DMS153 treated with DMSO at 0.1 percent for 48 hours (cell line): Measurements from ENCODE around the gene TMEM263.
"Not testable (repeated sequence)": the region's sequence is repeated elsewhere in the genome, so short reads cannot be mapped to it uniquely, and the experiment has no call there.

ENCODE experiments used
- DNase-seq: peaks from one replicate; lab custom pipeline; 2025; ENCODE audit not compliant: unreplicated experiment; lab: John Stamatoyannopoulos, UW

Gene TMEM263

GRCh38 chr12:106984588-106985137 is 29.0 kb downstream of the TMEM263 start:
- DNase-seq: no peak

- no peak for DNase-seq
Observed at GRCh38 chr12:106985479-106985878, 29.8 kb downstream of the TMEM263 start.

GRCh38 chr12:106986135-106986534 is 30.4 kb downstream of the TMEM263 start:
- no peak for DNase-seq

GRCh38 chr12:106986625-106987389 is 31.1 kb downstream of the TMEM263 start, which contains the start of gene MTERF2:
Gene MTERF2 (minus strand): TSS chr12:106987146. CDS start chr12:106978714, 8,432 bp downstream.
- DNase-seq: peak; percentile 76

- no peak for DNase-seq
Observed at GRCh38 chr12:106987846-106988245, 32.1 kb downstream of the TMEM263 start.

GRCh38 chr12:106994579-106995220 is 39.0 kb downstream of the TMEM263 start:
- no peak for DNase-seq

- not testable (repeated sequence) for DNase-seq
Observed at GRCh38 chr12:106996102-106996501, 40.4 kb downstream of the TMEM263 start.

- DNase-seq: no peak
Observed at GRCh38 chr12:106997916-106998315, 42.2 kb downstream of the TMEM263 start.

GRCh38 chr12:106999446-106999845 is 43.7 kb downstream of the TMEM263 start:
- no peak for DNase-seq

- DNase-seq: not testable (repeated sequence)
Observed at GRCh38 chr12:107002665-107003064, 47.0 kb downstream of the TMEM263 start.

- no peak for DNase-seq
Observed at GRCh38 chr12:107007411-107007810, 51.7 kb downstream of the TMEM263 start.

- DNase-seq: no peak
Observed at GRCh38 chr12:107011519-107011918, 55.8 kb downstream of the TMEM263 start.

GRCh38 chr12:107012736-107013425 is 57.2 kb downstream of the TMEM263 start:
- DNase-seq: no peak

GRCh38 chr12:107014055-107014454 is 58.3 kb downstream of the TMEM263 start:
- peak; percentile 57 for DNase-seq

- no peak for DNase-seq
Observed at GRCh38 chr12:107017042-107017441, 61.3 kb downstream of the TMEM263 start.

GRCh38 chr12:107019546-107019945 is 63.8 kb downstream of the TMEM263 start:
- DNase-seq: no peak
